AG10803 (cell line): ENCODE measurements around the gene ZNF57.

ENCODE experiments used
- DNase-seq: peaks from one replicate; pipeline ENCODE4 v3.0.0; 2010; ENCODE audit warnings: low read depth
- H3K4me3 ChIP-seq: 2 replicates; pipeline ENCODE4 v1.5.1; 2011; ENCODE audit warnings: mild to moderate bottlenecking, low read length, control low read depth
- CTCF ChIP-seq: conservative IDR thresholded peaks from 2 replicates; pipeline ENCODE4 v1.5.1; 2011; ENCODE audit warnings: mild to moderate bottlenecking, low read length, control low read depth, inconsistent platforms

The ZNF57 gene

GRCh38 chr19:2900296-2901252 is at the start of gene ZNF57:
Gene ZNF57, plus strand, starts transcription at chr19:2900928. Its CDS starts 118 bp downstream, at chr19:2901046.
- H3K4me3 ChIP-seq = peak within 1 kb of the TSS; percentile 92
- peak; percentile 99 for DNase-seq
- TF ChIP-seq CTCF = no peak

GRCh38 chr19:2852598-2852997 is 48.1 kb upstream of the ZNF57 start:
- no peak for DNase-seq
- no peak overlapping the region for H3K4me3 ChIP-seq

GRCh38 chr19:2853015-2853606 is 47.6 kb upstream of the ZNF57 start:
- no peak for DNase-seq
- TF ChIP-seq CTCF = no peak
- H3K4me3 ChIP-seq = no peak overlapping the region

More at GRCh38 chr19:2852598-2852997, 48.1 kb upstream of the ZNF57 start:
- TF ChIP-seq CTCF = no peak

GRCh38 chr19:2854849-2855248 is 45.9 kb upstream of the ZNF57 start:
- DNase-seq = no peak
- no peak for TF ChIP-seq CTCF
- H3K4me3 ChIP-seq = no peak overlapping the region

DNA sequence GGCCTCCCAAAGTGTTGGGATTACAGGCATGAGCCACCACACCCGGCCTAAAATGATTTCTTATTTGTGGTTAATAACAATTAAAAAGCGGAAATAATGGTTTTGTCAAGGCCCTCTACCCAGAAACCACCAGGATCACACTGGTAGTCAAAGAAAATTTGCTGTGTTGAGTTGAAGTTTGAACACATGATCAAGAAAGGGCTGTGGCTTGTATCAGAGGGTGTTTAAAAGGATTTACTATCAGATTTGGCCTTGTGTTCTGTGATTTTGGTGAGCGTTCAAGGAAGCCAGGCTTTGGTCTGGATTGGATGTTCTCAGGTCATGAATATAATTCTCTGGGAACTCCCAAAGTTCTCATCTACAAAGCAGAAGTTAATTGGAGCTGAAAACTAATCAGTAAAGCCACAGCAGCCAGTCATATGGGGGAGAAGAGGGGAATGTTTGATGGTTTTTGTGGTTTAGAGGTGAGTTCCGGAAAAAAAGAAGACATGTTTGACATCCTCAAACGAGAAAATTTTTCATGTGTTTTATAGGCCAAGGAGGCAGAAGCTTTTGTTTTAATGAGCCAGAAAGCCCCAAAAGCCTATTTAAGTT is 44.2 kb upstream of the ZNF57 start:
- no peak for DNase-seq
- H3K4me3 ChIP-seq = no peak overlapping the region
- TF ChIP-seq CTCF = no peak

- no peak for DNase-seq
- no peak overlapping the region for H3K4me3 ChIP-seq
- no peak for TF ChIP-seq CTCF
Observed at GRCh38 chr19:2858864-2859263, 41.9 kb upstream of the ZNF57 start.
